ENCODE data around the gene C4BPA.

Gene C4BPA

DNA sequence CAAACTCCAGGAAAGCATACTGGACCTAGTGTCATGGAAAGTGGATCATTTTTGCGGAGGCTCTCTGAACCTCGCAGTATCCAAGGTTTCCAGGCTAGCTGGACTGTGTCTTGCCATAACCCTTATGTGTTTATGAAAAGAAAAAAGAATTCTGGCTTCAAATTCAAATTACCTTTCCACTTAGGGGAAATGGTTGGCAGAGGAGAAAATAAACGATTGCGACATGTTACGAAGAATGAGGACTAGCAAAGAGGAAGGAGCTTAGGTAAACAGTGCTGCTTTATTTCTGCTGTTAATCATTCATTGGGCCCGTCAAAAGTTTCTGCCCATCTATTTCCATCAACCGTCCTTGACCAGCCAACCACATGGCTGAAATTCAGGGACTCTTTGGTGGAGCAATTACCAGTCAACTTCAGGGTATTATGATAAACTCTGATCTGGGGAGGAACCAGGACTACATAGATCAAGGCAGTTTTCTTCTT lies at the start of gene C4BPA:
TSS of gene C4BPA (plus strand) at position 342 of the 482 bp plus-strand sequence. CDS start 8,793 bp downstream, outside the sequence.
- no peak for DNase-seq

DNA sequence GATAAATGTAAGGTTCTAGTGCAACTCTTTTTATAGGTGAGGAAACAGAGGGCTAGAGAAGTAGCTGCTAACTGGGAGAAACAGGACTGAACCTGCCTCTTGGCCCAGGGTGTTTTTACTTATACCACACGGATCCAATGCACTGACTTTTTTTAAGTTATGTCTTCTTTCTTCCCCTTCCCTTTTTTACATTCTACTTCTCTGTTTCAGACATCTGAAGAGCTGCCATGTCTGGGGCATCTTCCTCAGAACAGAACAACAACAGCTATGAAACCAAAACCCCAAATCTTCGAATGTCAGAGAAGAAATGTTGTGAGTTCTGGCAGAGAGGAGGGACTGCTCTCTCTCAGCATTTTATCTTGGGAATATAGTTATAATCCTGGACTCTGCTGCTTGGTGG lies 49.5 kb upstream of the C4BPA start:
- no peak for DNase-seq

DNA sequence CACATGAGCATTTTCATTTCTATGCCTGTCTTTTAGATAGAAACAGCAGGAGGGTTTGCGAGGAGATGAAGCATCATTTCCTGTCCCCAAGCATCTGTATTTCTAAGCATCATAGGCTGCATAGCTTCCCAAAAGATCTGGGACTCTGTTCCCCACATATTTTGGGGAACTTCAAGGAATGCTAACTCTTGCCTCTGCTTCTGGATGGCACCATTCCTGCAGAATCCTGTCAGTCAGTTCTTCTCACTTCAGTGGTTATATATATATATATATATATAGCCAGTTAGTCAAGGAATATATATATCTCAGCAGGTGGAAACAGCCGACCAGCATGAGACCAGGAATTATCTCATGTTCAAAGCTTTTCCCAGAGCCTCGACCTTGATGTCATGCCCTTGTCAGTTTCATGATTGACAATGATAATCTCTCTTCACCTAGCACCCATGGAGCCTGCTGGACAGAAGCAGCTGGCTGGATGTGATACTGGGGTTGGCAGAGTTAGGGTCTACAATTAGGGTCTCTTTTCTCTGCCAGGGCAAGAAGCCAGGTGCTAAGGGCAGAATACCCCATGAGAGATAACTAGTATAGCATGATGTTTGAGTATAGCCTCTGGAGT lies 48.5 kb upstream of the C4BPA start:
- DNase-seq = no peak

DNA sequence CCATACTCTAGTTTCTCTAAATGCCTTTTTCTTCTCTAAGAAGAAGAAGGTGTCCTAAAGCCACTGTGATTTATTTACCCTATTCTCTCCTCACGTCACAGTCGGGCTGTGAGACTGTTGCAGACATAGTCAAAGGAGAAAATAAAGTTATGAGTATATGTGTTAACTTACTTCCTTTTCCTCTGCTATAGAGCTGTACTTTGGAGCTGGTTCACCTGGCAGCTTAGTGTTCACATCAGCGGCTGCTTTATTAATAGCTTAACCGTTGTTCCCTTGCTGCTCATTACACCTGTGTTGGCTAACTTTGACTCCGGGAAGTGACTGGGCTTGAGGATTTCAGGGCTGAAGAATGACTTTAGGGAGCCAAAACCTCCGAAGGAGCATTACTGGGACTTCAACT lies 47.4 kb upstream of the C4BPA start:
- no peak for DNase-seq

DNA sequence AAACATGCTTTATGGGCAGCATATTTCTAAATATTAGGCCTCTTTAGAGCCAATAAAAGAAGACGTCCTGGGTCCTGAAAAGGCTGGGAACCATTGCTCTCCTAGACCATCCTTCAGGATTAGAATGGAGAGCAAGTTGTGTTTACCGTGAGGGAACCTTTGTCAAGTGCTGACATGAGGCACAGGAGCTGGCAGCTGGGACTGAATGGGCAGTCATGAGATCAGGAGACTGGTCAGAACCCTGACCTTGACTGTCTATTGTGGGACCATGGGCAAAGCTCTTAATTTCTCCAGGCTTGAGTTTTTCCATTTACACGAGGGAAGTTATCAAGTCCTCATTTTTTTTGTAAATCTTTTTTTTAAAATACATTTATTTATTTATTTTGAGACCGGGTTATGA lies 45.8 kb upstream of the C4BPA start:
- DNase-seq = no peak

DNA sequence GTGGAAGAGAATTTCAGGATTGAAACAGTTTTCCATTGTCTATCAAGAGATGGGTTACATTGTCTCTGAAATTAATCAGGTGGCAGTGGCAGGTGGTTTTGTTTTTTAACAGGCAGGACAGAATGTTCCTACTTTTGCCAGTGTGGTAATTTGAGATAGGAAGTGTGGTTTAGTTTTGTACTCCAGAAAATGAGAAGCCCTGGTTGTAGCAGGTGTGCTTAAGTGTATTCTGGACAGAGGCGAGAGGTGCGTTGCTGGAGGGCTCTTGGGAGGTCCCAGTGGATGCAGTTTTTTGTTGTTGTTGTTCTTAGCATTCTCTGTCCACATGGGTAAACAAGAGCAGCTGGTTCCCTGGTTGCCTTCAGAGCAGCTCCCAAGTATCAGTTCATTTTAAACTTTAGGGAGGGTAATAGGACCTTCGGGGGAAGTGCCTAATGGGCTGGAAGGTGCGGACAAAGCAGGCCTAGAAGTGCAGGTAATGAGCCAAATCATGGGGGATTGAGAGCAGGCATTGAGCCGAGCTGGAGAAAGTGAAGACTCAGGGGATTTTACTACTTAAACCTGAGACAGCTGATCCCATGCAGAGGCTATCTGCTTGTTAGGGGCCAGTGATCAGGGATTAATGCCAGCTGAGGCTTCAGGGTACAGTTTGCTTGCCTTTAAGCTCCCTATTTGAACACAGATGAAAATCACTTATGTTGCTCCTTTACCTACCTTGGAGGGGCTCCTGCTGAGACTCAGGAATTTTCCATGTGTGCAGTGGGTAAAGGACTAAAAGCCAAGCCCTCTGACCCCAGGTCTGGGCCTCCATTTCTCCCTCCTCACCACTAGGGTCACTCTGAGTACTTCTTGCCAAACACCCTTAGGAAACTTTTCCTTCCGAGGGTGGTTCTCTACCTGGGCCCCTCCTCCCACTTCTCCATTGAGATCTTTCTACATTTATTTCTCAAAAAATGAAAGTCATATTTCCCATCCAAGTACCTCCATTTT lies 44.9 kb upstream of the C4BPA start:
- DNase-seq = no peak

DNA sequence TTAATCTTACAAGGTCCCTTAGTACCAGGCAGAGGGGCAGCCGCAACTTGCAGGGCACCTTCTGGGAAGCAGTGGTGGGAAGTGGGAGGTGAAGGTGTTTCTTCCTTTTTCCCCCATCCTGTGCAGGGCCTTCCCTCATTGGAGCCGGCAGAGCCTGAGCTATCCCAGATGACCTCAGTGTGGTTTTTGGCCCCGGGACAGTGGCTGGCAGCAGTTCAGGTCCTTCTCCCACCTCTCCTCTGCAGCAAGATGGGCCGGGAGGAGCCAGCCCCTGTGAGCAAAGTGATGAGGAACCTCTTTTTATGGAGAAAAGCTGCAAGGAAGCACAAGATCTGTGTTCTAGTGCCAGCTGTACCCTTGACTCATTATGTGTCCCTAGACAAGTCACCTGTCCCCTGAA lies 44.2 kb upstream of the C4BPA start:
- DNase-seq = no peak

DNA sequence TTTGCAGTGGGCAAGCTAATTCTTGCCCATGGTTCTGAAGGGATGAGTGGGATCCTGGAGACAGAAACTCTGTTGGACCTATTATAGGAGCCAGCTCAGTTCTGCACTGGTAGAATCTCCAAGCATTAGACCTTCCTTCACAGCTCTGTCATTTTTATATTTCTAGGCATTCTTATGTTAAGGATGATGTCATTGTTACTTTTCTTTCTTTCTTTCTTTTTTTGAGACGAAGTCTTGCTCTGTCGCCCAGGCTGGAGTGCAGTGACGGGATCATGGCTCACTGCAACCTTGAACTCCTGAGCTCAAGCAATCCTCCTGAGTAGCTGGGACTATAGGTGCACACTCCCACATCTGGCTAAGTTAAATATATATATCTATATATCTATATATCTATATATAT lies 43.4 kb upstream of the C4BPA start:
- DNase-seq = no peak

DNA sequence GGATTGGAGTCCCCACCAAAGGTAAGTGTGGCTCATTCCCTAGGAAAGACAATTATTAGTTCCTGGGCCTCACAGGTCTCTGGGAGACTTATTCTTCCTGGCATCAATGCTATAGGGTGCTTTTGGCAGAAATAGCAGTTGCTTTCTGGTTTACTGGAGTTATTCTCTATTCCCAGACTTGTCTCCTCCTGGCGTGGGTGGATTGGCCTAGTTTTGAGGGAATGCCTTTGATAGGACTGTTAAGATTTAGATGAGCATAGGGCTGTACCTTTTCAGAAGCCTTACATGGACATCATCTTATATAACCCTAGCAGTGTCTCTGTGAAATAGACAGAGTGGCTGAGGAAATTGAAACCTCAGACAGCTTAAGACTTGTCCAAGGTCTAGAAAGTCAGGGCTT lies 42.0 kb upstream of the C4BPA start:
- no peak for DNase-seq

DNA sequence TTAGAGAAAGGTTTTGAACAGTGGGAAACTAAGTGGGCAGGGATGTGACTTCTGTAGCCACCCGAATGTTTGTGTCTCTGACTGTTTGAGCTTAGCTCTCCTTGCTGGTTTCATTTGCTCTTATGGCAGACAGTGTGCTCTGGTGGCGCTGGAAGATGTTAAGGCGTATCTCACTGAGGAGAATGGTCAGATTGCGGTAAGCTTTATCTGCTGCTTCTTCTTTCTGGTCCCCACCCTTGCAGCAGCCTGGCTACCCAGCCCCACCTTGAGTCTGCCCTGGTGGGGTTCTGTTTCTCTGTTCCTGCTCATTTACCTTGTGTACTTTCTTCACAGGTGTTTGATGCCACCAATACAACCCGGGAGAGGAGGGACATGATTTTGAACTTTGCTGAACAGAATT lies 41.0 kb upstream of the C4BPA start:
- DNase-seq = no peak

DNA sequence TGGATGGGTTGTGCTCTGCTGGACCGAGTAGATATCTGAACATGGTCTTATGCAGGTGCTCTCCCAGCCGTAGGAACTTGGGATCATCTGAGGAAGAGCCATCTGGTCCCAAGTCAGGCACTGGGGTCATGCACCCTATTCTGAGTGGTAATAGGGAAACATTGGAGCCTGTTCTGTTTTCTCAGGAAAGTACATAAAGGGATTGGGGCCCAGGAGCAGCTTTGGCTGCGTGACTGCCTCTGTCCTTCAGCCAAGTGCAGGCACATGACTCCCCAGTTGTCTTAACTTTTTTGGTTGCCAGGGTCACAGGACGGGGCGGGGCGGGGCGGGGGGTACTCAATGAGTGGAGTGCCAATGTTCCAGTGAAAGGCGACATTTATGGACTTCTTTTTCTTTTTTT lies 39.5 kb upstream of the C4BPA start:
- DNase-seq = no peak

DNA sequence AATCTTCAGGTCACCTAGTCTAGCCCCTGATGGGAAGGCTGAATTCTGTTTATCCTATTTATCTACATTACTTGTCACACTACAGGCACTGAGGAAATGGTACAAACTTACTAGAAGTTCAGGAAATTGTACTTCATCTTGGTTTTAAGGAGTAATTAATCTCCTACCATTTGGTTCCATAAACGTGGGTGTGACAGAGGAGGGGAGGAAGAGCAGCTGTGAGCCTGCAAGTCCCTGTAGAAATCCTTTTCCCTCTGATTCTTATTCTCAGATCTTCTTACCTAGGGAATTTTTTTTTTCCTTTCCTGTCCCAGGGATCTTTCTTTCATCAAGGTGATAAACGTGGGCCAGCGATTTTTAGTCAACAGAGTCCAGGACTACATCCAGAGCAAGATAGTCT lies 36.8 kb upstream of the C4BPA start:
- DNase-seq = no peak

DNA sequence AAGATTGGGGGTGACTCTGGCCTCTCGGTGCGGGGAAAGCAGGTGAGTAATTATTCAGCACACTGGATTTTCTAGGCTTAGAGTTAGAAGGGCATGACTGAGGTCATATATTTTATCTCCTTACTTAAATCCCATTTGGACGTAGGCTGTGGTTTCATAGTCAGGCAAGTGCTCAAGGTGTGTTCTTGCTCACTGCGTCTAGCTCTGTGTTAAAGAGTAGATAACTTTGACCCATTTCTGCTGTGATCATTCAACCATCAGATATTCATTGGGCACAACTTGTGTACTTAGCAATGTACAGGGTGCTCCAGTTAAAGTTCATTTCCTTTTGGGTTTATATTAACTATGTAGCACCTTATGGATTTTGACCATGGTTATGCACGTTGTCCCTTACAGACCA lies 36.4 kb upstream of the C4BPA start:
- DNase-seq = no peak

DNA sequence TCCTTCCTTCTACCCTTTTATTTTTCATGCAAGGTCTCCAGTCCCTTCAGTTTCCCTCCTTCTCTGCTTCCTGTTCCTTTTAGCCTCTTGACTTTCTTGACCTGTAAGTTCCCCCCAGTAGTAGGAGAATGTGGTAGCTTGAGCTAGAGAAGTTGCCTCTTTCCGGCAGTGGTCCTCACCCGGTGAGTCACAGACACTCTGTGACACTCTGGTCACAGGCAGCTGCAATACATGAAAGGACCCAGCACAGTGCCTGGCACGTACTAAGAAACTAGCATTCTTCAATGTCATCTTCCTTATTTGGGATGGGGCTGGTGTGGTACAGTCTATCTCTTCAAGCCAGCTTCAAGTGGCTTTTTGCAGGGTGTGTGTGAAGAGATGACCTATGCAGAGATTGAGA lies 35.0 kb upstream of the C4BPA start:
- no peak for DNase-seq

DNA sequence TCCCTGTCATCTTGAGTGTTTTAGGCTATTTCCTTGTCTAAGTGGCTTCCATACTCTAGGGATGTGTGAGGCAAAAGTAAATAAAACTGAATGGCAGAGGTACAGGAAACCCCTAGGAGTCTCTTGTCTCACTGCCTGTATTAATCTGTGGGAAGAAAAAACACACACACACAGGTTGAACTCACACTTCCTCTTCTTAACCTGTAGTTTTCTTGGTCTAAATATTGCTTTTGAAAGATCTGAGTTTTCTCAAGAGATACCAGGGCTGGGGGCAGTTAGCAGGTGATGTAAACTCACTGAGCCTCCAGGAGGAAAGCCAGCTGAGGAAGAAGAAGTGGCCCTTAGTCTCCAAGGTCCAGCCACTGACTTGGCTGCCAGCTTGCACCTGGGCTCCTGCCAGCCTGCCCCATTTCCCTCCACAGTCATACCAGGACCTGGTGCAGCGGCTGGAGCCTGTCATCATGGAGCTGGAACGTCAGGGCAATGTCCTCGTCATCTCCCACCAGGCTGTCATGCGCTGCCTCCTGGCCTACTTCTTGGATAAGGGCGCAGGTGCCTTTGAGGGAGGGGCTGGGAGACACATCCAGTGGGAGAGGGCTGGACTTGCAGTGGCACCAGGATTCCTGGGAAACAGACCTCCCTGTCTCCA lies 34.1 kb upstream of the C4BPA start:
- no peak for DNase-seq

DNA sequence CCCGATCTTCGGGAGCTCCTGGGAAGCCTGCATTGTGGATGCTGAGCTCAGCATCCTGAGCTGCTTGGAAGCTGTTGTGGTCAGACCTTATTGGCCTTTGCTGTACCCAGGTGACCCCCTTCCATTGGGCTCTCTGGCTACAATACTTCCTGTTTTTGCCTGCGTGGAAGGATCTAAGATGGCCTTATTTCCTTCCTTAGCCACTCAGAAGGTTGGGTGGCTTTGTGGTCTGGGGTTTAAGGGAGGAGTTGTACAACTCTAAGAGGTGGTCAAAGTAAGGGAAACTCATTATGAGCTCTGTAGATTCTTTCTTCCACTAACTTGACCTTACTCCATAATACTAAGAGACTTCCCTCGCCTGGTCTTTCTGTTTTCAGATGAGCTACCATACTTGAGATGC lies 33.2 kb upstream of the C4BPA start:
- no peak for DNase-seq

DNA sequence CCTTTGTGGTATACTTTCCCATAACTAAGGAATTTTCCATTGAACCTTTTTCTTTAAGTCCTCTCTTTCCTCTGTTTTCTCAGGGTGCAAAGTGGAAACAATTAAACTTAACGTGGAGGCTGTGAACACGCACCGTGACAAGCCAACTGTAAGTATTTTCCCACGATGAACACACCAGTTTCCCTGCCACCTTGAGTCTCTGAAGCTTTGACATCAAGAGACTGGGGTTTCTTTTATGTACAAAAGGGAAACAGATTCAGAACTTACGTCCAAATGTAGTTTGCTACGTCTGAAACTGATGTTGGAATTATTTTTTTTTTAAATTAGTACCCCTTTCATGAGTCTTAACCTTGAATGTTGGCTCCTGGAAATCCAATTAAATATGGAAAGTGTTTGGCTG lies 32.6 kb upstream of the C4BPA start:
- no peak for DNase-seq

DNA sequence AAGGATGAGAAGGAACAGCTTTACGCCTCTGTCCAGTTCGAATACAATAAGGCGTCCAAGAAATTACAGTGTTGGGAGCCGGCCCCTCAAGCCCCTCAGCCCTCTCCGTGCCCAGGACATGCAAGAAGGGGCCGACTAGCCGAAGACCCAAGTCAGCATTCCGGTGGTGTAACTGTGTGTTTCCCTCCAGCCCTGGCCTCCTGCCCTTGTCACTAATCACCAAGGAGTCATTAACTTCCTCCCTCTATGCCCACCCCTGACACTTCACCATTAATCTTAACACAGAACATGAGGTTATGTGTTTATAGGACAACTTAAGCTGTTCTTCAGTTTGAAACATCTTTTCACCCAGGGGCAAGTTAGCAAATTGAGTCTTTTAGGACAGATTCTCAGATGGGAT lies 31.8 kb upstream of the C4BPA start:
- no peak for DNase-seq

DNA sequence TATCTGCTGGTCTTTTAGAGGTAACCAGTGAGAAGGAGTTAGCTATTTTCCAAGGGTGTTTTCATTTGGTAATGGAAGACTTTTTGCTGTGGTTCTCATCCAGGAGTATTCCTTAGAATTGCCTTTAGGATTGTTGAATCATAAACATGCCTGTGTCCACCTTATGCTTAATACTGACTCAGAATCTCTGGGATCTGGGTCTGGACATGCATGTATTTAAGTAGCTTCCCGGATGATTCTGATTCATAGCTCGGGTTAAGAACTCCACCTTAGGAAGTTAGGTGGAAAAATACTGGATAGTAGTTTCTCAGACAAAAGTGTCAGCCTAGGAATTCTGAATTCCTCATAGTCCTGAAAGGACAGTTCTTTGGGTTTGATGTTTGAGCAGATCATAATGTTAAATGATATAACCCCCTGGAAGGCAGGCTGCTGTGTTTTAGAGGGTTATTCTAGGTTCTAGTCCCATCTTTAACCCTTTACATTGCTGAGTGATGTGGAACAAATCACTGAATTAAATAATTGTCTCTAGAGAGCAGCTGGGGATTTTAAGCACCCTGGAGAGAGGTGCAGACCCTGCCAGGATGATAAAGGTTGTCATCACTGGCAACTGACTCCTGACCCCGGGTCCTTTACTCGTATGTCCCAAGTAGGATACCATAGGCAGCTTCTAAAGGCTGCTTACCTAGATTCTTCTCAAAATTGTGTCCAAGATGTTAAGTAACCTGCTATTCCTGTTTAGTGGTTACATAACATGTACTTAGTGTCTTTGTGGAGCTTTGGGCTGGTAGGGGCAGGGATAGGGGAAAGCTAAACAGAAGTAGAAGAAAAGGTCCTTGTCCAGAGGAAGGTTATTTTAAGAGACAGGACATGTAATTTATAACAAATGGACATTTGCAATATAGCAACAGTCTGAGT lies 29.9 kb upstream of the C4BPA start:
- DNase-seq = no peak

DNA sequence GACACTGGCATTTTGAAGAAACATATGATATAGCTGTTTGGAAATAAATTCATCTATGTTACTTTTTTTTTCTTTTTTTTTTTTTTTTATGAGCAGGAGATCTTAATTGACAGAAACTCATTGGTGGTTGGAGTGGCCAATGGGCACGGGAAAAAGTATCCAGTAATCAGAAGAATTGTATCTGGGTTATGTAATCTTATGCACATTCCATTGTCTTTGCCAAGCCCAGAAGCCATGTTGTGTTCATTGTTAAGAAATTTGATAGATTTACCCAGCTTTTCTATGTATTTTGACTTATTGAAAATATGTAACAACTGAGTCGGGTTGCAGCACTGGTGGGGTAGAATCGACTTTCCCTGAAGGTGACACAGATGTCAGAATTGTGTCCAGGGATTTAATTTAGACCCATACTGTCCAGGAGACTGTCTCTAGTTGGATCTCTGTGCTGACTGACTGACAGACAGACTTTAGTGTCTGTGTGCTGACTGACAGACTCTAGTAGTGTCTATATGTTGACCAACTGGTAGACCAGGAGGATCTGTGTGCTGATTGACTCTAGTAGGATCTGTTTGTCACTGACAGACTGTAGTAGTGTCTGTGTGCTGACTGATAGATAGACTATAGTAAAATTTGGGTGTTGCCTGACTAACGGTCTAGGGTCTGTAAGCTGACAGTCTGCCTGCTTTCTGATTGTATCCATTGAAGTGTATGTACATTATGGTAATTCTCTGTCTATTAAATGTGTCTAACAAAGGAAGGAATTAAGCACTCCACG lies 27.7 kb upstream of the C4BPA start:
- no peak for DNase-seq

DNA sequence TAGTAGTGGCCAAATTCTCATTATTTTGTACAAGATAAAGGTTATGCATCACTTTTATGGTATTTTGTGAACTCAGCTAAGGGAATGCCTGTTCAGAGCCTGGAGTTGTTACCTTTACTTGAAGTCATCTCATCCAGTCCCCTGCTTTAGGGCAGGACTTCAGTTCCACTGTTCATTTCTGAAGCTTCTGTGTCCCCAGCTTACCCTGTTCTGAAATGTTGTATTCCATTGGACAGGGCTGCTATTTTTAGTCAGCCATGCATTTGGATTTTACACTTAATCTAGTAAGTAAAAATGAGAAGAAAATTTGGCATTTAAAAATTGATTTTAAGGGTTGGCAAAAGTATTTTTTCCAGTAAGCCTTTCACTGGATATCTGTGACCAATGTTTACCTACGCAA lies 27.0 kb upstream of the C4BPA start:
- DNase-seq = no peak

Measured in activated T-cell treated with anti-CD3 and anti-CD28 coated beads for 4 hours (primary cell).